GM12878 (cell line): ENCODE results near the gene EBLN2. TPM values are rescaled to one million over a fixed set of nuclear protein-coding genes. Genes with fewer than 3 reads are reported as not detected.

Experiments
- ATAC-seq: fragments of 200-7000 bp; cut with Tn5 transposase; 3 replicates; pipeline ENCODE4 v1.9.1; 2020; ENCODE audit warnings: mild to moderate bottlenecking, moderate library complexity
- BruUV-seq: library from RNA; stranded (reverse); fragments of 400-500 nt; replicated peaks from 2 replicates; lab custom pipeline; 2021; lab: Mats Ljungman, UMichigan
- CTCF ChIA-PET: fragments of 300-600 bp; sonication (Branson Sonifier 250); formaldehyde crosslinking; extraction: SDS; loops from one replicate; lab custom pipeline; 2021; ENCODE audit warnings: inconsistent platforms; lab: Yijun Ruan, JAX
- POLR2A ChIA-PET: fragments of 350-600 bp; formaldehyde crosslinking; extraction: SDS; loops from one replicate; lab custom pipeline; 2021; ENCODE audit warnings: inconsistent platforms; lab: Charles Lee
- RAD21 ChIA-PET: fragments of 300-600 bp; sonication (Branson Sonifier 250); formaldehyde crosslinking; loops from one replicate; lab custom pipeline; 2023; ENCODE audit warnings: antibody characterized with exemption; ENCODE audit not compliant: unreplicated experiment; lab: Charles Lee
- SMC1A ChIA-PET: fragments of 300-600 bp; sonication (Branson Sonifier 250); formaldehyde crosslinking; loops from one replicate; lab custom pipeline; 2023; ENCODE audit not compliant: unreplicated experiment, uncharacterized antibody; lab: Charles Lee
- DNase-seq: peaks from one replicate; pipeline ENCODE4 v3.0.0-alpha.2; 2011; ENCODE audit warnings: low read depth, low spot score
- FAIRE-seq: peaks from 3 replicates; lab custom pipeline; 2011; peaks lifted over from hg19 to GRCh38; lab: Jason Lieb, UNC
- H2AFZ ChIP-seq: 2 replicates; pipeline ENCODE4 v1.6.0; 2011; ENCODE audit warnings: low read depth, low read length, control low read depth; ENCODE audit not compliant: control insufficient read depth
- H3K27ac ChIP-seq: 2 replicates; pipeline ENCODE4 v1.5.1; 2011; ENCODE audit warnings: control low read depth; ENCODE audit not compliant: control insufficient read depth, insufficient read depth
- H3K27me3 ChIP-seq, 2 experiments: replicated peaks in 1 of 2; 2 replicates each; pipeline versions ENCODE4 v1.6.0 to v1.6.1; 2011; ENCODE audit warnings: low read length in 1 of 2; ENCODE audit not compliant: control insufficient read depth in 2 of 2, insufficient read depth in 2 of 2
- H3K36me3 ChIP-seq, 2 experiments: 2 replicates each; pipeline ENCODE4 v1.5.1; 2011; ENCODE audit warnings: low read length in 1 of 2; ENCODE audit not compliant: control insufficient read depth in 2 of 2, insufficient read depth in 2 of 2
- H3K4me1 ChIP-seq: 2 replicates; pipeline ENCODE4 v1.6.1; 2011; ENCODE audit warnings: mild to moderate bottlenecking, low read length, moderate library complexity, mixed read lengths; ENCODE audit not compliant: control insufficient read depth, insufficient read depth
- H3K4me2 ChIP-seq: 2 replicates; pipeline ENCODE4 v1.6.0; 2011; ENCODE audit warnings: control low read depth; ENCODE audit not compliant: control insufficient read depth, insufficient read depth
- H3K4me3 ChIP-seq: fragments of 200-600 bp; sonication (generic); 2 replicates; pipeline ENCODE4 v1.5.1; 2016
- H3K79me2 ChIP-seq: 2 replicates; pipeline ENCODE4 v1.6.0; 2011; ENCODE audit warnings: low read length; ENCODE audit not compliant: control insufficient read depth, insufficient read depth
- H3K9ac ChIP-seq: 2 replicates; pipeline ENCODE4 v1.8.0; 2011; ENCODE audit warnings: low read length, control low read depth, mixed read lengths; ENCODE audit not compliant: control insufficient read depth, insufficient read depth
- H3K9me3 ChIP-seq: replicated peaks from 3 replicates; pipeline ENCODE4 v1.5.1; 2011; ENCODE audit warnings: mild to moderate bottlenecking, low read length; ENCODE audit not compliant: control insufficient read depth, insufficient read depth
- H4K20me1 ChIP-seq: 2 replicates; pipeline ENCODE4 v1.6.0; 2011; ENCODE audit not compliant: control insufficient read depth, insufficient read depth
- CBFB ChIP-seq: IDR thresholded peaks from 2 replicates; pipeline ENCODE4 v1.6.1; 2016; ENCODE audit warnings: antibody characterized with exemption, low read depth
- CHD2 ChIP-seq: IDR thresholded peaks from 2 replicates; pipeline ENCODE4 v1.6.1; 2011; ENCODE audit warnings: low read depth, low read length, improper control_type of control experiment, borderline replicate concordance
- FOXM1 ChIP-seq: IDR thresholded peaks from 2 replicates; pipeline ENCODE4 v1.6.1; 2012; ENCODE audit warnings: low read depth, mild to moderate bottlenecking, inconsistent platforms, low read length, moderate library complexity
- IRF5 ChIP-seq: fragments of 450-650 bp; IDR thresholded peaks from 2 replicates; pipeline ENCODE4 v1.6.1; 2017; ENCODE audit warnings: borderline replicate concordance
- NRF1 ChIP-seq: conservative IDR thresholded peaks from 2 replicates; pipeline ENCODE4 v1.6.1; 2011; ENCODE audit warnings: mild to moderate bottlenecking, low read depth, low read length, improper control_type of control experiment
- PAX5 ChIP-seq: IDR thresholded peaks from 2 replicates; pipeline ENCODE4 v1.6.1; 2011; ENCODE audit warnings: low read depth, low read length, borderline replicate concordance
- POLR2AphosphoS5 ChIP-seq: IDR thresholded peaks from 2 replicates; pipeline ENCODE4 v1.6.1; 2011; ENCODE audit warnings: mild to moderate bottlenecking, low read length, inconsistent platforms
- RELA ChIP-seq: fragments of 450-650 bp; IDR thresholded peaks from 2 replicates; pipeline ENCODE4 v1.8.0; 2014; ENCODE audit warnings: borderline replicate concordance; ENCODE audit not compliant: partially characterized antibody
- SRF ChIP-seq, 2 experiments: IDR thresholded peaks; 2 replicates each; pipeline ENCODE4 v1.6.1; 2011; ENCODE audit warnings: low read depth in 2 of 2, low read length in 2 of 2, mild to moderate bottlenecking in 1 of 2, moderate library complexity in 1 of 2
- STAT1 ChIP-seq: fragments of 450-650 bp; conservative IDR thresholded peaks from 2 replicates; pipeline ENCODE4 v1.6.1; 2014; ENCODE audit warnings: antibody characterized with exemption, mild to moderate bottlenecking
- TCF3 ChIP-seq: IDR thresholded peaks from 2 replicates; pipeline ENCODE4 v1.6.1; 2012; ENCODE audit warnings: low read depth, mild to moderate bottlenecking, low read length, borderline replicate concordance; ENCODE audit not compliant: insufficient read depth
- WGBS: methylation state at CpG from one replicate; pipeline ENCODE4 v1.1.6; 2016; ENCODE audit warnings: low lambda C conversion rate; ENCODE audit not compliant: insufficient replicate concordance, insufficient coverage; ENCODE audit errors: missing lambda C conversion rate; 5-methylcytosine and 5-hydroxymethylcytosine counted together
- in situ Hi-C: fragments of 300-500 bp; cut with MboI; formaldehyde crosslinking; loops from 9 replicates; pipeline ENCODE4 v1.14.3; 2018; ENCODE audit warnings: mixed read lengths
- intact Hi-C: fragments of 100-400 bp; cut with micrococcal nuclease; formaldehyde crosslinking; loops from one replicate; pipeline ENCODE4 v1.14.2; 2022; ENCODE audit not compliant: unreplicated experiment
- polyA plus RNA-seq, 11 experiments: library from polyadenylated mRNA; depleted of rRNA in 4 of 11; unstranded in 6 of 11; stranded (reverse) in 5 of 11; fragments of >200 nt; fragmentation: Nextera tagmentation in 4 of 11; fragmentation: Illumina TruSeq in 1 of 11; extraction: Ambion mirVana in 4 of 11; extraction: Trizol in 1 of 11; gene quantifications; 1 replicate in 1 of 11; 2 replicates in 10 of 11; pipeline versions ENCODE4 v1.2.1 to v1.2.3, GENCODE V29; 2011 to 2016; ENCODE audit warnings: inconsistent platforms in 2 of 11, missing spikeins in 2 of 11, low read depth in 1 of 11
- total RNA-seq, 4 experiments: library from RNA; depleted of rRNA in 3 of 4; stranded (reverse); fragments of >200 nt in 3 of 4; fragmentation: Illumina TruSeq in 1 of 4; extraction: Trizol in 1 of 4; gene quantifications; 2 replicates each; pipeline versions ENCODE4 v1.2.1 to v1.2.3, GENCODE V29; 2013 to 2021
- TF ChIP-seq, protein P1 (sequence below): fragments of 450-650 bp; IDR thresholded peaks from 2 replicates; pipeline ENCODE4 v1.6.1; 2017; ENCODE audit warnings: mild to moderate bottlenecking, moderate library complexity

Gene EBLN2
- total and polyA plus RNA-seq, 10 of the 15 experiments (the other 5 are each of a cell fraction or from before 2014, with no cell fraction given): 0.84 to 6.8 (median 3.6) TPM

DNA sequence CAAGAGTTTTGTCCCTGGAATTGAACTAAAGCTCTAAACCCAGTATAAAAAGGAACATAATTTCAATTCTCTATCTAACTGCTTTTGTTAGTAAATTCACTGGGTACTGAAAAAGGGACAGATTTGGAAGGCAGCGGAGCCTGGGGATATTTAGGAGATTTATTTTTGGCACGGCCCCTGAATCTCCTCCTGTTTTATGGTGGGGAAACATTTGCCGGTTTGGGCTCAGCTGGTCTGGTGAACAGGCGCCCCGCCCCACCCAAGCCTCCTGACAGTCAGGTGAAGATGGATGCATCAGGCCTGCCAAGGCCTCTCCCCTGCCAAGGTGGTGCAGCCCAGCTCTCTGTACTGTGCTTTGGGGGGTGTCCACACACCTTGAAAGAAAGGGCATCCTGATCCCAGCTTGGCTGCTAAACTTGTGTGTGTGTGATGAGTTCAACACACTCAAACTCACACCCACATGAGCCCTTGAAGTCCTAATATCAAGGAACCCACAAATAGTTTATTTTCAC is 46.3 kb downstream of the EBLN2 start (continued):
- TF ChIP-seq, protein P1, sequence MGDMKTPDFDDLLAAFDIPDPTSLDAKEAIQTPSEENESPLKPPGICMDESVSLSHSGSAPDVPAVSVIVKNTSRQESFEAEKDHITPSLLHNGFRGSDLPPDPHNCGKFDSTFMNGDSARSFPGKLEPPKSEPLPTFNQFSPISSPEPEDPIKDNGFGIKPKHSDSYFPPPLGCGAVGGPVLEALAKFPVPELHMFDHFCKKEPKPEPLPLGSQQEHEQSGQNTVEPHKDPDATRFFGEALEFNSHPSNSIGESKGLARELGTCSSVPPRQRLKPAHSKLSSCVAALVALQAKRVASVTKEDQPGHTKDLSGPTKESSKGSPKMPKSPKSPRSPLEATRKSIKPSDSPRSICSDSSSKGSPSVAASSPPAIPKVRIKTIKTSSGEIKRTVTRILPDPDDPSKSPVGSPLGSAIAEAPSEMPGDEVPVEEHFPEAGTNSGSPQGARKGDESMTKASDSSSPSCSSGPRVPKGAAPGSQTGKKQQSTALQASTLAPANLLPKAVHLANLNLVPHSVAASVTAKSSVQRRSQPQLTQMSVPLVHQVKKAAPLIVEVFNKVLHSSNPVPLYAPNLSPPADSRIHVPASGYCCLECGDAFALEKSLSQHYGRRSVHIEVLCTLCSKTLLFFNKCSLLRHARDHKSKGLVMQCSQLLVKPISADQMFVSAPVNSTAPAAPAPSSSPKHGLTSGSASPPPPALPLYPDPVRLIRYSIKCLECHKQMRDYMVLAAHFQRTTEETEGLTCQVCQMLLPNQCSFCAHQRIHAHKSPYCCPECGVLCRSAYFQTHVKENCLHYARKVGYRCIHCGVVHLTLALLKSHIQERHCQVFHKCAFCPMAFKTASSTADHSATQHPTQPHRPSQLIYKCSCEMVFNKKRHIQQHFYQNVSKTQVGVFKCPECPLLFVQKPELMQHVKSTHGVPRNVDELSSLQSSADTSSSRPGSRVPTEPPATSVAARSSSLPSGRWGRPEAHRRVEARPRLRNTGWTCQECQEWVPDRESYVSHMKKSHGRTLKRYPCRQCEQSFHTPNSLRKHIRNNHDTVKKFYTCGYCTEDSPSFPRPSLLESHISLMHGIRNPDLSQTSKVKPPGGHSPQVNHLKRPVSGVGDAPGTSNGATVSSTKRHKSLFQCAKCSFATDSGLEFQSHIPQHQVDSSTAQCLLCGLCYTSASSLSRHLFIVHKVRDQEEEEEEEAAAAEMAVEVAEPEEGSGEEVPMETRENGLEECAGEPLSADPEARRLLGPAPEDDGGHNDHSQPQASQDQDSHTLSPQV: no peak
- no peak for TF ChIP-seq POLR2AphosphoS5
- TF ChIP-seq PAX5: no peak
- TF ChIP-seq, all 136 proteins: peak for 0

DNA sequence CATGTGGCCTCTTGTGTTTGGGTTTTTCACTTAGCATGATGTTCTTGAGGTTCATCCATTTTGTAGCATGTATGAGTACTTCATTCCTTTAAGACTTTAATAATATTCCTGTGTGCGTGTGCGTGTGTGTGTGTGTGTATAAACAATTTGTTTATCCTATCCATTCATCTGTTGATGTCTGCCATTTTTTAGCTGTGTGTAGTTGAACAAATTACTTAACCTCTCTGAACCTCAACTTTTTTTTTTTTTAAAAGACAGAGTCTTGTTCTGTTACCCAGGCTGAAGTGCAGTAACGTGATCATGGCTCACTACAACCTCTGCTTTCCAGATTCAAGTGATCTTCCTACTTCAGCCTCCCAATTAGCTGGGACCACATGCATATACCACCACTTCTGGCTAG is 47.3 kb downstream of the EBLN2 start:
- no peaks in the 10 kb centered on the region for H3K27me3 ChIP-seq
- RAD21 ChIA-PET: no interaction called here
- no peak overlapping the region for H3K27ac ChIP-seq
- no peak overlapping the region for H3K4me2 ChIP-seq
- no peak overlapping the region for H2AFZ ChIP-seq
- H3K9me3 ChIP-seq: no peaks in the 10 kb centered on the region
- intact Hi-C loops: no loop called here
- POLR2A ChIA-PET: no interaction called here
- TF ChIP-seq CHD2 (no peak), NRF1 (no peak), FOXM1 (no peak), SRF (IDR thresholded peaks at IDR 0.05; ENCODE audit: low read depth in 2 of 2, low read length in 2 of 2) (no peak), TCF3 (no peak), IRF5 (no peak), STAT1 (no peak), RELA (no peak), CBFB (no peak)
- WGBS: 56% methylated on average over 3 of the region's 3 CpGs
- no peak overlapping the region for H3K4me3 ChIP-seq
- no peaks in the 10 kb centered on the region for H3K79me2 ChIP-seq
- CTCF ChIA-PET: interaction anchor here (1.0 kb wide), 1 partner anchor 60 kb away, joined by 3 read pairs; no protein-coding TSS in a partner anchor
- SMC1A ChIA-PET: interaction anchor here (0.9 kb wide), 1 partner anchor 399 kb away, joined by 3 read pairs; no protein-coding TSS in a partner anchor
- no TSS peak for BruUV-seq
- in situ Hi-C loops: no loop called here
- H3K9ac ChIP-seq: no peak overlapping the region
- no peaks in the 10 kb centered on the region for H3K4me1 ChIP-seq
- DNase-seq (no peak), FAIRE-seq (no peak), ATAC-seq (no peak)
- H4K20me1 ChIP-seq: no peaks in the 10 kb centered on the region
- no peaks in the 10 kb centered on the region for H3K36me3 ChIP-seq
